Activated CD8-positive, alpha-beta memory T cell treated with anti-CD3 and anti-CD28 coated beads for 36 hours (primary cell): ENCODE measurements around the gene DDX39A. TPM values are rescaled to one million over a fixed set of nuclear protein-coding genes. Genes with fewer than 3 reads are reported as not detected.
"Not testable (repeated sequence)": the region's sequence is repeated elsewhere in the genome, so short reads cannot be mapped to it uniquely, and the experiment has no call there.

Source experiments
- CTCF ChIA-PET: fragments of 350-600 bp; sonication (Branson Sonifier 250); formaldehyde crosslinking; loops from one replicate; lab custom pipeline; 2021; ENCODE audit warnings: antibody characterized with exemption; lab: Charles Lee
- POLR2A ChIA-PET: fragments of 350-600 bp; sonication (Branson Sonifier 250); formaldehyde crosslinking; loops from one replicate; lab custom pipeline; 2021; ENCODE audit warnings: antibody characterized with exemption; lab: Charles Lee
- total RNA-seq, 2 experiments: library from RNA; stranded (reverse); gene quantifications; one replicate each; pipeline ENCODE4 v1.2.3, GENCODE V29; 2021

The DDX39A gene
- total RNA-seq: 100 to 1,000 TPM; 276 to 286 TPM

DNA sequence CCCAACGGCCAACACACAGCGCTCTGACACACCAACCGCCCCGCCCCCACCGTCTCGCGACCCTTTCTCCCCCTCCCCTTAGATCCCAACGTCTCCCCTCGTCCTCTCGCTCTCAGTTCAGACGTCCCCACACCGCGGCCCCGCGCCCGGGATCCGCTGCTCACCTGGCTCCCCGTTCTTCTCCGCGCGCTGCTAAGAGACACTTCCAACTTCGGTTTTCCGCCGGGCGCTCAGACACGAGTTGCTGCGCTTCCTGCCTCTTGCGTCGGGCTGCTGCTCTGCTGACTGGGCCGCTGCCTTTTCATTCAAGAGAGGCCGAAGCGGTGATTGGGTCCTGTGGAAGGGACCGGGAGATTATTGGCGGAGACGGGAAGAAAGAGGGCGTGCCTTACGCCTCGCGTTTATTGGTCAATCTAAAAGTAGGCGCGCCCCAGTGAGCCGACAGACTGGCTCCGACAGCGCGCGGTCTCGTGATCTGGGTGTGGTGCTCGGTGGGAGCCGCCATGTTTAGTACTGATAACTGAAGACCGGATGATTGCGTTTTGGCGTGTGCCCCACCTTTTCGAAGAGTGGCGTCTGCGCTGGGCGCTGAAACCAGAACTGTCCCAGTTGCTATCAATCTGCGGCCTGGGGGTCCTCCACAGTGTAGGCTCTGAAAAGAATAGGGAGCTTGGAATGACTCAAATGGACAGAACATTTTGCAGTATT lies at the start of gene DDX39A:
Gene DDX39A (minus strand): TSS at position 236 of the 708 bp plus-strand sequence. CDS start 6,121 bp downstream, outside the sequence.
- POLR2A ChIA-PET: interaction anchor here (1.1 to 1.6 kb wide), 3 partner anchors 13 to 63 kb away, joined by 3 to 4 read pairs (median 4); partner anchors contain the start of gene PKN1
- CTCF ChIA-PET: interaction anchor here (0.9 to 2.3 kb wide), 8 partner anchors 10 to 347 kb away, joined by 3 to 14 read pairs (median 4); no protein-coding TSS in a partner anchor

DNA sequence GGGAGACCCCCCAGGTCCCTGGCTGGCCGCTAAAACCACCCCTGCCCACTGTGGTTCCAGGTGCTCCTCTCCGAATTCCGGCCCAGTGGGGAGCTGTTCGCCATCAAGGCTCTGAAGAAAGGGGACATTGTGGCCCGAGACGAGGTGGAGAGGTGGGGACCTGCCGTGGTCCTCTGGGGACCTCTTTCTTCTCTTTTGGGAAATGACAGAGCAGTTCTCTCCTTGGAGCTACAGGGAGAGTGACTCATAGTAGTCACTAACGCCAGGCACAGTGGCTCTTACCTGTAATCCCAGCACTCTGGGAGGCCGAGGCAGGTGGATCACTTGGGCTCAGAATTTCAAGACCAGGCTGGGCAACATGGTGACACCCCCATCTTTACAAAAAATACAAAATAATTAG lies 48.7 kb upstream of the DDX39A start:
- CTCF ChIA-PET: interaction anchor here (0.9 to 4.9 kb wide), 4 partner anchors 12 to 88 kb away, joined by 3 to 21 read pairs (median 4); no protein-coding TSS in a partner anchor
- POLR2A ChIA-PET: no interaction called here

DNA sequence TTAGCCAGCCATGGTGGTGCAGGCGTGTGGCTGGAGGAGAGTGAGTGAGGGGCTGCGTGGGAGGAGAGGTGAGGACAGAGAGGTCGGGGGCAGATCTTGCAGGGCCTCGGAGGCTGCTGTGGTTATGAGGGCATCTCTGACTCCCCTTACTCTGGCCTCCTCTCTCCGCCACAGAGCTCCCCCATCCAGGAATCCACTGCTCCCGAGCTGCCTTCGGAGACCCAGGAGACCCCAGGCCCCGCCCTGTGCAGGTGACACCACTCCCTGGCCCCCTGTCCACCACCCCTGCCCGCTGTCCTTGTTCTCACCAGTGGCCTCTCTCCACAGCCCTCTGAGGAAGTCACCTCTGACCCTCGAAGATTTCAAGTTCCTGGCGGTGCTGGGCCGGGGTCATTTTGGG lies 48.2 kb upstream of the DDX39A start:
- POLR2A ChIA-PET: no interaction called here
- CTCF ChIA-PET: interaction anchor here (1.0 to 4.9 kb wide), 3 partner anchors 13 to 88 kb away, joined by 3 to 21 read pairs (median 4); no protein-coding TSS in a partner anchor

- ChIA-PET POLR2A (no interaction called here), CTCF (interaction anchor here (0.7 kb wide), 1 partner anchor 1083 kb away, joined by 3 read pairs; no protein-coding TSS in a partner anchor)
These were observed 44.6 kb upstream of the DDX39A start for GRCh38 chr19:14463747-14464146.

DNA sequence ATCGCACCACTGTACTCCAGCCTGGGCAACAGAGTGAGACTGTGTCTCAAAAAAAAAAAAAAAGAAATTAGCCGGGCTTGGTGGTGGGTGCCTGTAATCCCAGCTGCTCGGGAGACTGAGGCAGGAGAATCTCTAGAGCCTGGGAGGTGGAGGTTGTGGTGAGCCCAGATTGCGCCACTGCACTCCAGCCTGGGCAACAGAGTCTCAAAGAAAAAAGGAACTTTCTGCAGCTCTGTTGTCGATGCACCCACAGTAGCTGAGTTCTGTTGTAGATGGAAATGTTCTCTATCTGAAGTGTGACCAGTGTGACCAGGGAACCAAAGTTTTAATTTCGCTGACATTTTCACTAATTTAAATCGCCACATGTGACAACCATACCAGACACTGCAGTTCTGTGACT lies 43.3 kb upstream of the DDX39A start:
- CTCF ChIA-PET: interaction anchor here (0.7 kb wide), 1 partner anchor 363 kb away, joined by 3 read pairs; no protein-coding TSS in a partner anchor
- POLR2A ChIA-PET: not testable (repeated sequence)

GRCh38 chr19:14460935-14461334 lies 41.8 kb upstream of the DDX39A start:
- POLR2A ChIA-PET: no interaction called here
- CTCF ChIA-PET: no interaction called here

DNA sequence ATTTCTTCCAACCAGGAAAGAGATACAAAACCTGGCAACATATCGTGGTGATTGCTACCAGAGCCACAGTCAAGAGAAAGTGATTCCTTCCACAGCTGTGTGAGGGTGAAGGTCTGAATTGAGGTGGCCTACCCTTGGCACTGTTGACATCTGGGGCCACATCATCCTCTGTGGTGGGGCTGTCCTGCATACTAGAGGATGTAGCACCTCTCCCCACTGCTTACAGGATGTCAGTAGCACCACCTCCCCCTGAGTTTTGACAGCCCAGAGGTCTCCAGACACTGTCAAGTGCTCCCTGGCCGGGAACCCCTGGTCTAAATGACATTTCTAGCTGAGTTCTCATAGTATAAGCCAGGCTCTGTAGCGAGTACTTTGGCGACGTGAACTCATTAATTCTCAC lies 40.6 kb upstream of the DDX39A start:
- CTCF ChIA-PET: interaction anchor here (0.9 to 2.1 kb wide), 3 partner anchors 9 to 21 kb away, joined by 5 to 7 read pairs (median 5); no protein-coding TSS in a partner anchor
- POLR2A ChIA-PET: interaction anchor here (0.7 kb wide), 1 partner anchor 14 kb away, joined by 4 read pairs; no protein-coding TSS in a partner anchor

DNA sequence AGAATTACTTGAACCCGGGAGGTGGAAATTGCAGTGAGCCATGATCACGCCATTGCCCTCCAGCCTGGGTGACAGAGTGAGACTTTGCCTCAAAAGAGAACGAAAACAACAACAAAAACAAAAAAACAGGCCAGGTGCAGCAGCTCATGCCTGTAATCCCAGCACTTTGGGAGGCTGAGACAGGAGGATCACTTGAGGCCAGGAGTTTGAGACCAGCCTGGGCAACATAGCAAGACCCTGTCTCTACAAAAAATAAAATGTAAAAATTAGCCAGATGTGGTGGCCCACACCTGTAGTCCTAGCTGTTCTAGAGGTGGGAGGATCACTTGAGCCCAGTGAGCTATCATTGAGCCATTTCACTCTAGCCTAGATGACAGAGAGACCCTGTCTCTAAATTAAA lies 33.2 kb upstream of the DDX39A start:
- CTCF ChIA-PET: interaction anchor here (0.7 to 1.4 kb wide), 5 partner anchors 9 to 47 kb away, joined by 3 to 4 read pairs (median 3); no protein-coding TSS in a partner anchor
- POLR2A ChIA-PET: not testable (repeated sequence)

GRCh38 chr19:14450876-14451275 lies 31.7 kb upstream of the DDX39A start:
- POLR2A ChIA-PET: no interaction called here

DNA sequence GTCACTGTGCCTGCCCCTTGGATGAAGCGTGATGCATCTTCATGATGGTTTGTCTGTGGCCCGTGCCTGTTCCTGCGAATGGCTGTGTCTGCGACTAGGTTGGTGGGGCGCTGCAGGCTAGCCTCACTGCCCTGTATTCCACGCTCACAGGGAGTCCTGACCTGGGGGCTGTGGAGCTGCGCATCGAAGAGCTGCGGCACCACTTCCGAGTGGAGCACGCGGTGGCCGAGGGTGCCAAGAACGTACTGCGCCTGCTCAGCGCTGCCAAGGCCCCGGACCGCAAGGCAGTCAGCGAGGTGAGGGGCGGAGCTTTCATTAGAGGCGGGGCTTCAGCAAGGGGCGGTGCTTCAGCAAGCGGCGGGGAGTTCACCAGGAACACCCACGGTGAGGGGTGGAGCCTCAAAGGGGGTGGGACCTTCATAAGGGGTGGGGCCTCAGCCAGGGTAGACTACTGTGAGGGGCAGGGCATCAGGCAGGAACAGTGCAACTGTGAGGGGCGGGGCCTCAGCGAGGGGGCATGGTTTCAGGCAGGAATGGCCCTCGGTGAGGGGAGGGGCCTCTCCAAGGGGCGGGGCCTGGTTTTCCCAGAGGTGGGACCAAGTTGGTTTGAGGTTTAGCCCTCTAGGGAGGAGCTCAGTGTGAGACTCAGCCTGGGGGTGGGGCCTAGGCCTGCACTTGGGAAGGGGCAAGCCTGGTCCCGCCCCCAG lies 31.2 kb upstream of the DDX39A start:
- ChIA-PET POLR2A (no interaction called here), CTCF (interaction anchor here (0.9 to 1.1 kb wide), 2 partner anchors 9 to 23 kb away, joined by 3 to 5 read pairs; no protein-coding TSS in a partner anchor)

More at GRCh38 chr19:14450876-14451275, 31.7 kb upstream of the DDX39A start:
- CTCF ChIA-PET: interaction anchor here (0.9 to 1.1 kb wide), 2 partner anchors 9 to 22 kb away, joined by 3 to 5 read pairs; no protein-coding TSS in a partner anchor

- POLR2A ChIA-PET: no interaction called here
- CTCF ChIA-PET: interaction anchor here (0.5 kb wide), 1 partner anchor 95 kb away, joined by 3 read pairs; no protein-coding TSS in a partner anchor
These were observed 30.2 kb upstream of the DDX39A start for GRCh38 chr19:14449321-14449720.

GRCh38 chr19:14446336-14447036 lies 27.3 kb upstream of the DDX39A start:
- ChIA-PET CTCF (interaction anchor here (1.4 to 1.5 kb wide), 2 partner anchors 25 to 34 kb away, joined by 3 to 5 read pairs; no protein-coding TSS in a partner anchor), POLR2A (interaction anchor here (0.6 kb wide), 1 partner anchor 24 kb away, joined by 3 read pairs; no protein-coding TSS in a partner anchor)

DNA sequence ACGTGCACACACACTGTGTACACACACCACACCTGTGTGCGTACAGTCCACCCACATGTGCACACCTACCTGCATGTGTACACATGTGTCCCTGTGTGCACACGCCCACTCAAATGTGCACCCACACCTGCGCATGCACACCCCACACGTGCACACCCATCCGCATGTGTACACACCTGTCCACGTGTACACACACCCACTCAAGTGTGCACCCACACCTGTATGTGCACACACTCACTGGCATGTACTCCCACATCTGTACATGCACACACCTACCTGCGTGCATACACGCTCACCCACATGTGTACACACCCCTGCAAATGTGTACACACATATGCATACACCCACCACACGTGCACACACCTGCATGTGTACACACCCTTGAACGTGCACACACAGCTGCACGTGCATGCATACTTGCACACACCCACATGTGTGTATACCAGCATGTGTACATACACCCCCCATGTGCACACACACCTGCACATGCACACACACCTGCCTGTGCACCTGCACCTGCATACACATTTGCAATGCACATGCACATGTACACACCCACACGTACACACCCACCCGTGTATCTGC lies 24.6 kb upstream of the DDX39A start:
- ChIA-PET CTCF (no interaction called here), POLR2A (no interaction called here)

DNA sequence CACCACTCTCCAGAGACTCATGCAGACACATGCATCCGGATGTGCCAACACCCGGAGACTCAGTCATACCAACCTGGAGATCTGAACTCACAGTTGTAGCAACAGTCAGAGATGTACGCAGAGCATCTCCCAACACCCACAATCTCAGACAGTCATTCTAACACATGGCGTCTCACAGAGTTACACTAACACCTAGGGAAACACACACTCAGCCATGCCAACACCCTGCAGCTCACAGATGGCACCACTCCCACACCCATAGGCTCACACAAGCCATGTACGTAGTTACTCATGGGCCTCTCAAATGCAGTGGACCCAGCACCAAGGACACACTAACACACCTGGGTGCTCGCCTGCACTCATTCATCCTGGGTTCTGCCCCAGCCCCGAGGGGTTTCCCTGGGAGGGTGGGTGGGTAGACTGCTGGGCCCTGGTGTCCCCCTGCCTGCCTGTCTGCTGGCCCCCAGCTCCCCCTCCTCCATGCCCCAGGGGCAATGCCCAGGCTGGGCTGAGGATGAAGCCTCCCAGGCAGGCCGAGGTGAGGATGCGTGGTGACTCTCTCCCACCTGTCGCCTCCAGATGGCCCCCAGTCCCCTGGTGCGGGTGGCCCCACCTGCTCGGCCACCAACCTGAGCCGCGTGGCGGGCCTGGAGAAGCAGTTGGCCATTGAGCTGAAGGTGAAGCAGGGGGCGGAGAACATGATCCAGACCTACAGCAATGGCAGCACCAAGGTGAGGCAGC lies 23.9 kb upstream of the DDX39A start:
- ChIA-PET CTCF (interaction anchor here (1.0 to 1.1 kb wide), 3 partner anchors 9 to 30 kb away, joined by 3 read pairs; no protein-coding TSS in a partner anchor), POLR2A (no interaction called here)

GRCh38 chr19:14441041-14441938 lies 22.1 kb upstream of the DDX39A start:
- CTCF ChIA-PET: interaction anchor here (1.0 to 1.8 kb wide), 2 partner anchors 9 to 305 kb away, joined by 3 to 6 read pairs; partner anchors contain the start of gene ASF1B
- POLR2A ChIA-PET: no interaction called here

- POLR2A ChIA-PET: no interaction called here
- CTCF ChIA-PET: interaction anchor here (1.0 to 1.8 kb wide), 4 partner anchors 8 to 304 kb away, joined by 3 to 6 read pairs (median 4); partner anchors contain the start of gene ASF1B
These were observed 20.9 kb upstream of the DDX39A start for GRCh38 chr19:14440049-14440448.
